ENCODE results near the gene CROCC.

Gene CROCC

GRCh38 chr1:17002524-17002902, 80.8 kb downstream of the CROCC start:
- no peak overlapping the region for H3K4me3 ChIP-seq (ENCODE audit: control insufficient read depth, low read depth, low read length)
- no peak for DNase-seq (ENCODE audit: low read depth)
- TF ChIP-seq CTCF (conservative IDR thresholded peaks at IDR 0.05; ENCODE audit: control insufficient read depth, insufficient read depth, low read depth, low read length) = no peak

GRCh38 chr1:17004466-17005364, 83.0 kb downstream of the CROCC start:
- no peak for DNase-seq (ENCODE audit: low read depth)
- TF ChIP-seq CTCF (conservative IDR thresholded peaks at IDR 0.05; ENCODE audit: control insufficient read depth, insufficient read depth, low read depth, low read length) = peak; percentile 11
- H3K4me3 ChIP-seq (ENCODE audit: control insufficient read depth, low read depth, low read length) = no peak overlapping the region

GRCh38 chr1:17005365-17005740, 83.6 kb downstream of the CROCC start:
- H3K4me3 ChIP-seq (ENCODE audit: control insufficient read depth, low read depth, low read length) = no peak overlapping the region
- no peak for DNase-seq (ENCODE audit: low read depth)
- no peak for TF ChIP-seq CTCF (conservative IDR thresholded peaks at IDR 0.05; ENCODE audit: control insufficient read depth, insufficient read depth, low read depth, low read length)

- no peak for TF ChIP-seq CTCF (conservative IDR thresholded peaks at IDR 0.05; ENCODE audit: control insufficient read depth, insufficient read depth, low read depth, low read length)
- DNase-seq (ENCODE audit: low read depth) = no peak
- H3K4me3 ChIP-seq (ENCODE audit: control insufficient read depth, low read depth, low read length) = no peak overlapping the region
Measured at GRCh38 chr1:17007121-17007520, 85.4 kb downstream of the CROCC start.

- no peak for TF ChIP-seq CTCF (conservative IDR thresholded peaks at IDR 0.05; ENCODE audit: control insufficient read depth, insufficient read depth, low read depth, low read length)
- H3K4me3 ChIP-seq (ENCODE audit: control insufficient read depth, low read depth, low read length) = no peak overlapping the region
- DNase-seq (ENCODE audit: low read depth) = no peak
Measured at GRCh38 chr1:17008208-17008855, 86.6 kb downstream of the CROCC start.

- no peak for DNase-seq (ENCODE audit: low read depth)
- no peak overlapping the region for H3K4me3 ChIP-seq (ENCODE audit: control insufficient read depth, low read depth, low read length)
- no peak for TF ChIP-seq CTCF (conservative IDR thresholded peaks at IDR 0.05; ENCODE audit: control insufficient read depth, insufficient read depth, low read depth, low read length)
Measured at GRCh38 chr1:17009706-17010105, 88.0 kb downstream of the CROCC start.

Data from fibroblast of mammary gland (primary cell).